GM21723 (cell line): ENCODE results near the gene UBA52.
"Not testable (repeated sequence)": the region's sequence is repeated elsewhere in the genome, so short reads cannot be mapped to it uniquely, and the experiment has no call there.

Experiments used
- ATAC-seq: cut with Tn5 transposase; IDR thresholded peaks from one replicate; pipeline ENCODE4 v1.9.1; 2021; ENCODE audit warnings: mild to moderate bottlenecking, moderate library complexity; ENCODE audit not compliant: unreplicated experiment

The UBA52 gene

GRCh38 chr19:18591735-18592385 is 20.2 kb downstream of the UBA52 start:
- no peak for ATAC-seq

GRCh38 chr19:18592732-18593131 is 21.1 kb downstream of the UBA52 start:
- not testable (repeated sequence) for ATAC-seq

- no peak for ATAC-seq
These were observed 21.9 kb downstream of the UBA52 start for GRCh38 chr19:18593367-18594095.

- peak; percentile 53 for ATAC-seq
These were observed 22.6 kb downstream of the UBA52 start for GRCh38 chr19:18594096-18594823.

- no peak for ATAC-seq
These were observed 23.2 kb downstream of the UBA52 start for GRCh38 chr19:18594824-18595373.

GRCh38 chr19:18595475-18595874 is 23.8 kb downstream of the UBA52 start:
- no peak for ATAC-seq

GRCh38 chr19:18596752-18597157 is 25.1 kb downstream of the UBA52 start:
- ATAC-seq = no peak

- ATAC-seq = no peak
These were observed 26.4 kb downstream of the UBA52 start for GRCh38 chr19:18597809-18598660.

GRCh38 chr19:18599485-18599884 is 27.8 kb downstream of the UBA52 start:
- no peak for ATAC-seq

GRCh38 chr19:18600692-18601397 is 29.2 kb downstream of the UBA52 start:
- not testable (repeated sequence) for ATAC-seq

GRCh38 chr19:18601875-18602274 is 30.2 kb downstream of the UBA52 start:
- no peak for ATAC-seq

GRCh38 chr19:18603255-18603957 is 31.7 kb downstream of the UBA52 start:
- ATAC-seq = no peak

- no peak for ATAC-seq
These were observed 32.5 kb downstream of the UBA52 start for GRCh38 chr19:18603958-18604819.

GRCh38 chr19:18604820-18605159 is 33.1 kb downstream of the UBA52 start:
- no peak for ATAC-seq

GRCh38 chr19:18605196-18605545 is 33.5 kb downstream of the UBA52 start:
- ATAC-seq = no peak

GRCh38 chr19:18605546-18606280 is 34.1 kb downstream of the UBA52 start:
- no peak for ATAC-seq

- no peak for ATAC-seq
These were observed 34.9 kb downstream of the UBA52 start, which contains the start of gene CRLF1 for GRCh38 chr19:18606281-18607225. CRLF1 (minus strand) TSS chr19:18606799; CDS start chr19:18606656, 143 bp downstream.
